ENCODE data around the gene AGO3.

AGO3 gene

GRCh38 chr1:35930593-35931445, at the start of gene AGO3:
Gene AGO3, plus strand, starts transcription at chr1:35931105. Its CDS starts 322 bp downstream, at chr1:35931427.
- Histone ChIP-seq H3K4me3 (peak within 1 kb of the TSS; percentile 95), H3K9ac (peak within 1 kb of the TSS; percentile 95), H3K36me3 (peaks cover 8% of the 10 kb centered on the region; the same call in 1 of the 2 replicates), H3K4me2 (peak within 1 kb of the TSS; percentile 83), H3K27ac (peak within 1 kb of the TSS; percentile 92), H3K9me3 (no peaks in the 10 kb centered on the region), H4K20me1 (peaks cover 41% of the 10 kb centered on the region; the same call in 1 of the 2 replicates), H3K4me1 (peaks cover 29% of the 10 kb centered on the region), H3K27me3 (no peaks in the 10 kb centered on the region)
- no peak for TF ChIP-seq Cebpa-rat (IDR thresholded peaks at IDR 0.05)

- H3K27me3 ChIP-seq = no peaks in the 10 kb centered on the region
- H3K4me3 ChIP-seq = no peak overlapping the region
- no peaks in the 10 kb centered on the region for H3K9me3 ChIP-seq
- no peak overlapping the region for H3K4me2 ChIP-seq
- no peaks in the 10 kb centered on the region for H3K36me3 ChIP-seq
- H3K9ac ChIP-seq = no peak overlapping the region
- no peak for TF ChIP-seq Cebpa-rat (IDR thresholded peaks at IDR 0.05)
- H3K27ac ChIP-seq = no peak overlapping the region
- H3K4me1 ChIP-seq = peaks cover 31% of the 10 kb centered on the region
- H4K20me1 ChIP-seq = peaks cover 28% of the 10 kb centered on the region
These were observed 49.0 kb upstream of the AGO3 start for GRCh38 chr1:35881850-35882273.

- H3K4me2 ChIP-seq = peak overlapping the region; percentile 26; the same call in 1 of the 2 replicates
- H3K9me3 ChIP-seq = no peaks in the 10 kb centered on the region
- H3K27ac ChIP-seq = no peak overlapping the region
- H3K27me3 ChIP-seq = no peaks in the 10 kb centered on the region
- H3K4me3 ChIP-seq = no peak overlapping the region
- peaks cover 38% of the 10 kb centered on the region for H3K4me1 ChIP-seq
- H3K36me3 ChIP-seq = no peaks in the 10 kb centered on the region
- no peak for TF ChIP-seq Cebpa-rat (IDR thresholded peaks at IDR 0.05)
- H4K20me1 ChIP-seq = peaks cover 35% of the 10 kb centered on the region
- H3K9ac ChIP-seq = no peak overlapping the region
These were observed 48.3 kb upstream of the AGO3 start for GRCh38 chr1:35882586-35882944.

DNA sequence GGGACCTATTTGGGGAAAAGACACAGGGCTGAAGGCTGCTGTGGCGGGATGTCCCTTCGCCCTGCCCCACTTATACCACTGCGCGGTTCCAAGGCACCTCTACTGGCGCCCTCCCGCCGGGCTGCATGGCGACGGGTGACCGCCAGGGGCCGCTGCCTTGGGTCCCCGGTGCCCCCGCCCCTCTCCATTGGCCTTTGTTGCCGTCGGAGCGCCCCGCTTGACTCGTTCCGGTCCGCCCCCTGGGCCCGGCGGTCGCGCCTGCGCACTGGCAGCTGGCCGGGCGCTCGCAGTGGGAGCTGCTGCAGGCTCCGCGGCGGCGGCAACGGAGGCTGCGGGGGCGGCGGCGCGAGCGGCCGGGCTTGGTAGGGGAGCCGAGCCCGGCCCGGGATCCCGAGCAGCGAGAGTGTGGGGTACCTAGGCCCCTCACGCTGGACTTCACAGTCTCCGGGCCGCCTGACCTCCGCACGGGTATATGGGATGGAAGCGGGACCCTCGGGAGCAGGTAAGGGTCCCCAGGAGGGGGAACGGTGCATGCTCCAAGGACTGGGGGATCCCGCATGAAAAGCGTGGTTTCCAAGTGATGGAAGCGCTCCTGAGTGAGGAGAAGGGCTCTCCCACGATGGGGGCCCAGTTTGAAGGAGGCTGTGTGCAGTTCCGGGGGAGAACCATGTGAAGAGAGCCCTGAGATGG, 47.8 kb upstream of the AGO3 start, which contains the start of gene AGO1:
Gene AGO1 (plus strand): TSS at position 265 of the 690 bp plus-strand sequence. CDS start 213 bp downstream, at position 478.
- no peak for TF ChIP-seq Cebpa-rat (IDR thresholded peaks at IDR 0.05)
- Histone ChIP-seq H3K27ac (peak within 1 kb of the TSS; percentile 85), H3K9ac (peak within 1 kb of the TSS; percentile 92), H4K20me1 (peaks cover 41% of the 10 kb centered on the region), H3K36me3 (peaks cover under 1% of the 10 kb centered on the region; the same call in 1 of the 2 replicates), H3K4me1 (peaks cover 40% of the 10 kb centered on the region), H3K4me3 (peak within 1 kb of the TSS; percentile 99), H3K4me2 (peak within 1 kb of the TSS; percentile 90), H3K9me3 (no peaks in the 10 kb centered on the region), H3K27me3 (no peaks in the 10 kb centered on the region)

- peak overlapping the region; percentile 85 for H3K27ac ChIP-seq
- TF ChIP-seq Cebpa-rat (IDR thresholded peaks at IDR 0.05) = no peak
These were observed 47.2 kb upstream of the AGO3 start for GRCh38 chr1:35883635-35884101.

GRCh38 chr1:35884934-35885333, 46.0 kb upstream of the AGO3 start:
- Histone ChIP-seq H3K36me3 (peaks cover 19% of the 10 kb centered on the region), H3K9ac (0 out of 2 replicates have a peak overlapping the region, but pooled peaks have one; percentile 24), H3K27ac (no peak overlapping the region), H3K4me2 (peak overlapping the region; percentile 90), H3K27me3 (no peaks in the 10 kb centered on the region), H4K20me1 (peaks cover 56% of the 10 kb centered on the region), H3K4me3 (no peak overlapping the region), H3K4me1 (peaks cover 40% of the 10 kb centered on the region), H3K9me3 (no peaks in the 10 kb centered on the region)
- TF ChIP-seq Cebpa-rat (IDR thresholded peaks at IDR 0.05) = no peak

More at GRCh38 chr1:35883635-35884101, 47.2 kb upstream of the AGO3 start:
- peaks cover 46% of the 10 kb centered on the region for H4K20me1 ChIP-seq
- no peaks in the 10 kb centered on the region for H3K9me3 ChIP-seq
- H3K4me2 ChIP-seq = peak overlapping the region; percentile 90
- peak overlapping the region; percentile 99 for H3K4me3 ChIP-seq
- peaks cover 40% of the 10 kb centered on the region for H3K4me1 ChIP-seq
- peak overlapping the region; percentile 92 for H3K9ac ChIP-seq
- H3K36me3 ChIP-seq = peaks cover 6% of the 10 kb centered on the region
- no peaks in the 10 kb centered on the region for H3K27me3 ChIP-seq

DNA sequence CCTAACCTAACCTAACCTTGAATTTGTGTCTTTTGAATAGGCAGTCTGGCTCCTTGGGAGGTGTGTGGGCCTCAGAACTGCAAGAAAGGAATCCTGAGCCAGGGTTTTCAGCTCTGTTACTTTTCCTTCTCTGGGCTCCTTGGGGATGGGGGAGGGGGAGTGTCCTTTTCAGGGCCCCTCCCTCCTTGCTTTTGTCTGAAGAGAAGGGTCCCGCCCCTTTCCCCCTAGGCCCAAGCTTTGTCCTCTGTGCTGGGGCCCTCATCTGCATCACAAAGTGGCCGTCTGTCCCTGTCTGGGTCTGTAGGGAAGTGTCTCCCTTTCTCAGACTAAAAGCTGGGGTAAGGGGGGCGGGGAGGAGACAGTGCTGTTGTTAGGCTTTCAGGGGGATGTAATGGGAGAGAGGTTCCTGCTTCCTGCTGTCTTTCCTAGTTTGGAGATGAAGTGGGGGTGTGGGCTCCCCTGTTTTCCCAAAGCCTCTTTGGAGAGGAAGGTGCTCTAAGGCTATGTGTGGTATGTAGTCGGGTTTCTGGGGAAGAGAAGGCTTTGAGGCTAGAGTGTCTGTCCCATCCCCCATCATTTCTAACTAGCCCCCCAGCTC, 44.8 kb upstream of the AGO3 start:
- Histone ChIP-seq H3K9me3 (no peaks in the 10 kb centered on the region), H3K36me3 (peaks cover 30% of the 10 kb centered on the region), H3K27ac (peak overlapping the region; percentile 41; the same call in 1 of the 2 replicates), H3K27me3 (no peaks in the 10 kb centered on the region), H3K4me2 (peak overlapping the region; percentile 56), H3K9ac (peak overlapping the region; percentile 57), H4K20me1 (peaks cover 66% of the 10 kb centered on the region), H3K4me1 (peaks cover 40% of the 10 kb centered on the region), H3K4me3 (no peak overlapping the region)
- no peak for TF ChIP-seq Cebpa-rat (IDR thresholded peaks at IDR 0.05)

GRCh38 chr1:35886577-35887431, 44.1 kb upstream of the AGO3 start:
- no peak overlapping the region for H3K4me3 ChIP-seq
- no peaks in the 10 kb centered on the region for H3K9me3 ChIP-seq
- H3K27ac ChIP-seq = no peak overlapping the region
- peak overlapping the region; percentile 56 for H3K4me2 ChIP-seq
- peaks cover 37% of the 10 kb centered on the region for H3K36me3 ChIP-seq
- H3K4me1 ChIP-seq = peaks cover 40% of the 10 kb centered on the region
- no peak for TF ChIP-seq Cebpa-rat (IDR thresholded peaks at IDR 0.05)
- no peaks in the 10 kb centered on the region for H3K27me3 ChIP-seq
- peak overlapping the region; percentile 57 for H3K9ac ChIP-seq
- peaks cover 68% of the 10 kb centered on the region for H4K20me1 ChIP-seq

DNA sequence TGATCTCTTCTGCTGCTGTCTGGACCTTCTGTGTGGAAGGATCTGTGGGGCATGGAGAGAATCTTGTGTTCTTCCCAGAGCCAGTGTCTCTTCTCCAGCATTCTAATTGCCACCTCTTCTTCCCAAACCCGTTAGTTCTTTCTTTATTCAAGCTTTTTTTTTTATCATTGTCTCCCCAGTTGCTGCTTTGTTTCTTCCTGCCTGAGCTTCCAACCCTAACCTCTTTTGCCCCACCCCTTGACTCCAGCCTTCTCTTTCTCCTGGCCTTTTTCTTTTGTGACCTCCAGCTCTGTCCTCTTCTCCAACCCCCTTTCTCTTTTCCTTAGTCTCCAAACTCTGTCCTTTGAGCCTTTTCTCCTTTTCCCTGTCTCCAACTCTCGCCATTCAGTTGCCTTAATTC, 43.4 kb upstream of the AGO3 start:
- peak overlapping the region; percentile 56 for H3K4me2 ChIP-seq
- H3K4me3 ChIP-seq = no peak overlapping the region
- TF ChIP-seq Cebpa-rat (IDR thresholded peaks at IDR 0.05) = no peak
- no peak overlapping the region for H3K27ac ChIP-seq
- peaks cover 39% of the 10 kb centered on the region for H3K4me1 ChIP-seq
- no peaks in the 10 kb centered on the region for H3K27me3 ChIP-seq
- H3K36me3 ChIP-seq = peaks cover 44% of the 10 kb centered on the region
- no peak overlapping the region for H3K9ac ChIP-seq
- H4K20me1 ChIP-seq = peaks cover 68% of the 10 kb centered on the region
- H3K9me3 ChIP-seq = no peaks in the 10 kb centered on the region

Data from BLaER1 (cell line).